Lung (tissue), 12 donors: ENCODE results near the gene RAB7B. TPM values are rescaled to one million over a fixed set of nuclear protein-coding genes. Genes with fewer than 3 reads are reported as not detected.

Experiments used
- ATAC-seq: fragments of 200-7000 bp; cut with Tn5 transposase; one replicate; pipeline ENCODE4 v1.9.1; 2020; ENCODE audit warnings: moderate number of reproducible peaks; ENCODE audit not compliant: insufficient read depth, low FRiP score
- DNase-seq, 3 donors: peaks; one replicate each; pipeline ENCODE4 v3.0.0-alpha.2; 2013 to 2017
- H3K27ac ChIP-seq, 2 donors: one replicate each; pipeline ENCODE4 v1.5.1; 2013; ENCODE audit warnings: mild to moderate bottlenecking in 2 of 2, moderate library complexity in 2 of 2, control low read depth in 1 of 2, inconsistent platforms in 1 of 2, low read depth in 1 of 2, low read length in 1 of 2
- H3K27me3 ChIP-seq, 3 donors: one replicate each; pipeline ENCODE4 v1.5.1; 2013; ENCODE audit warnings: low read length in 2 of 3; ENCODE audit not compliant: control insufficient read depth in 3 of 3, insufficient read depth in 3 of 3
- H3K36me3 ChIP-seq, 4 donors: one replicate each; pipeline ENCODE4 v1.5.1; 2013; ENCODE audit warnings: low read length in 4 of 4, mild to moderate bottlenecking in 1 of 4, moderate library complexity in 1 of 4; ENCODE audit not compliant: control insufficient read depth in 4 of 4, insufficient read depth in 4 of 4
- H3K4me1 ChIP-seq, 5 donors: one replicate each; pipeline ENCODE4 v1.5.1; 2013; ENCODE audit warnings: low read length in 5 of 5, mild to moderate bottlenecking in 2 of 5, moderate library complexity in 1 of 5; ENCODE audit not compliant: control insufficient read depth in 5 of 5, insufficient read depth in 5 of 5
- H3K4me3 ChIP-seq: one replicate; pipeline ENCODE4 v1.5.1; 2013; ENCODE audit warnings: mild to moderate bottlenecking, control low read depth, moderate library complexity
- H3K9ac ChIP-seq, 2 donors: one replicate each; pipeline ENCODE4 v1.5.1; 2013; ENCODE audit warnings: low read length in 2 of 2, control low read depth in 1 of 2; ENCODE audit not compliant: insufficient read depth in 1 of 2
- H3K9me3 ChIP-seq, 4 donors: one replicate each; pipeline ENCODE4 v1.5.1; 2013; ENCODE audit warnings: low read length in 3 of 4, mild to moderate bottlenecking in 1 of 4, moderate library complexity in 1 of 4; ENCODE audit not compliant: control insufficient read depth in 4 of 4, insufficient read depth in 3 of 4
- WGBS, 2 donors: extraction: QIAGEN DNeasy Blood & Tissue Kit; methylation state at CpG; one replicate each; pipeline ENCODE4 v1.1.7; 2013; 5-methylcytosine and 5-hydroxymethylcytosine counted together
- polyA plus RNA-seq, 2 donors: library from polyadenylated mRNA; stranded (reverse); fragments of 200-250 nt; gene quantifications; one replicate each; pipeline ENCODE4 v1.2.1, GENCODE V29; 2013
- total RNA-seq, 2 donors: library from RNA; depleted of rRNA in 1 of 2; stranded (reverse); fragments of >200 nt in 1 of 2; gene quantifications; one replicate each; pipeline ENCODE4 v1.2.1, GENCODE V29; 2014 to 2021
- TF ChIP-seq, protein P1 (sequence below): IDR thresholded peaks from 2 replicates; pipeline ENCODE4 v1.5.1; 2012; ENCODE audit warnings: mild to moderate bottlenecking; ENCODE audit errors: control extremely low read depth, extremely low read depth
- donor health status: control.
- donor health status: control.
- donor health status: Bipolar disorder and iron deficiency.
- donor health status: healthy.
- donor health status: DM: yes; HTN: yes; CAD: no.

Gene RAB7B
- total and polyA plus RNA-seq, 4 donors = 3.4 to 16.2 (median 4.4) TPM

DNA sequence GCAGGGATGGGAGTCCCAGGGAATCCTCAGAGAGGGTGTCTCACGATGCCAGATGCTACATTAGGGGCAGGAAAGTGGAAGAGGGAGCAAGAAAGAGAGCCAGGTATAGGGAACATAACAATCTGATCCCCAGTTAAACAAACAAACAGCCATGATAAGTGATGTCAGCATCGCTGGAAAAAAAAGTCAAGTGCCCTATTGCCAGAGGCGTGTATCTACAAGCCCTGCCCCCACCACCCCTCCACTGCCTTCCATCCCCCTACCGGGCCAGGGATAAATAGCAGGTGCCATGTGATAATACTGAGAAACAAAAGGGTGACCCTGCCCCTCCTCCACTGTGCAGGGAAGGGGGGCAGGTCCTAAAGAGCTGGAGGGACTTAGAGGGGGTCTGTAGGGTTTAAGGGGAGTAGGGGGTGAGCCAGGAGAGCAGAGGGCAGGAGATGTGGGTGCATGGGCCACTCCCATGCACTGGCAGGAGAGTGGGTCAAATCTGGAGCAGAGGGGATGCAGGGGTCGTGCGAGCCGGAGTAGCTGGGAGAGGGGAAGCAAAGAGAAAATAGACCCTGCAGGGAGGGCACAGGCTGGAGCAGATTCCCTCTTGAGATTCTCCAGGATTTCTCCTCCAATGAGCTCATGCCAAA is 63.4 kb downstream of the RAB7B start:
- DNase-seq (peak in 2 of 3 donors; percentile 36 to 46), ATAC-seq (no peak)
- no peak overlapping the region for H3K4me3 ChIP-seq
- no peaks in the 10 kb centered on the region for H3K9me3 ChIP-seq
- TF ChIP-seq, protein P1, sequence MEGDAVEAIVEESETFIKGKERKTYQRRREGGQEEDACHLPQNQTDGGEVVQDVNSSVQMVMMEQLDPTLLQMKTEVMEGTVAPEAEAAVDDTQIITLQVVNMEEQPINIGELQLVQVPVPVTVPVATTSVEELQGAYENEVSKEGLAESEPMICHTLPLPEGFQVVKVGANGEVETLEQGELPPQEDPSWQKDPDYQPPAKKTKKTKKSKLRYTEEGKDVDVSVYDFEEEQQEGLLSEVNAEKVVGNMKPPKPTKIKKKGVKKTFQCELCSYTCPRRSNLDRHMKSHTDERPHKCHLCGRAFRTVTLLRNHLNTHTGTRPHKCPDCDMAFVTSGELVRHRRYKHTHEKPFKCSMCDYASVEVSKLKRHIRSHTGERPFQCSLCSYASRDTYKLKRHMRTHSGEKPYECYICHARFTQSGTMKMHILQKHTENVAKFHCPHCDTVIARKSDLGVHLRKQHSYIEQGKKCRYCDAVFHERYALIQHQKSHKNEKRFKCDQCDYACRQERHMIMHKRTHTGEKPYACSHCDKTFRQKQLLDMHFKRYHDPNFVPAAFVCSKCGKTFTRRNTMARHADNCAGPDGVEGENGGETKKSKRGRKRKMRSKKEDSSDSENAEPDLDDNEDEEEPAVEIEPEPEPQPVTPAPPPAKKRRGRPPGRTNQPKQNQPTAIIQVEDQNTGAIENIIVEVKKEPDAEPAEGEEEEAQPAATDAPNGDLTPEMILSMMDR = no peak
- H3K36me3 ChIP-seq = no peaks in the 10 kb centered on the region
- no peaks in the 10 kb centered on the region for H3K27me3 ChIP-seq
- no peak overlapping the region for H3K9ac ChIP-seq
- no peak overlapping the region for H3K27ac ChIP-seq
- WGBS, 2 donors = 51 to 65% methylated on average over 7 of the region's 7 CpGs
- H3K4me1 ChIP-seq = peaks cover 0 to 16% (median 0%) of the 10 kb centered on the region in 5 donors

DNA sequence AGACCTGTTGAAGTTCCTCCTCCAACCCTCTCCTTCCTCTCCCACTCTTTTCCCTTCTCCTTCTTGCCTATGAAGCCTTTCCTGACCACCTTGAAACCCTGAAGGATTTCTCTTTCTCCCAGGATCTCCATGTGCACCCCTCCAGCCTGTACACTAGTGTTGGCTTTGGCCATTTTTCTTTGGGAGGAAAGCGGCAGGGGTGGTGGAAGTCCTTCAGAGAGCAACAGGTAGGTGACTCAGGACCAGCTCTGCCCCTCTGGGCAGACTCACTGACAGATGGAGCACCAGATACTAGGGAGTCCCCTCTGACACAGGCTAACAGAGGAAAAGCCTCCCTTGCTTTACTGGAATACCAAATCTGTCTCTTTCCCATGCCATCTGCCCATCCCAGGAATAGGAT is 64.5 kb downstream of the RAB7B start:
- TF ChIP-seq, protein P1 = no peak
- no peak overlapping the region for H3K27ac ChIP-seq
- WGBS, 2 donors = 90 to 98% methylated on average over 1 of the region's 1 CpG

DNA sequence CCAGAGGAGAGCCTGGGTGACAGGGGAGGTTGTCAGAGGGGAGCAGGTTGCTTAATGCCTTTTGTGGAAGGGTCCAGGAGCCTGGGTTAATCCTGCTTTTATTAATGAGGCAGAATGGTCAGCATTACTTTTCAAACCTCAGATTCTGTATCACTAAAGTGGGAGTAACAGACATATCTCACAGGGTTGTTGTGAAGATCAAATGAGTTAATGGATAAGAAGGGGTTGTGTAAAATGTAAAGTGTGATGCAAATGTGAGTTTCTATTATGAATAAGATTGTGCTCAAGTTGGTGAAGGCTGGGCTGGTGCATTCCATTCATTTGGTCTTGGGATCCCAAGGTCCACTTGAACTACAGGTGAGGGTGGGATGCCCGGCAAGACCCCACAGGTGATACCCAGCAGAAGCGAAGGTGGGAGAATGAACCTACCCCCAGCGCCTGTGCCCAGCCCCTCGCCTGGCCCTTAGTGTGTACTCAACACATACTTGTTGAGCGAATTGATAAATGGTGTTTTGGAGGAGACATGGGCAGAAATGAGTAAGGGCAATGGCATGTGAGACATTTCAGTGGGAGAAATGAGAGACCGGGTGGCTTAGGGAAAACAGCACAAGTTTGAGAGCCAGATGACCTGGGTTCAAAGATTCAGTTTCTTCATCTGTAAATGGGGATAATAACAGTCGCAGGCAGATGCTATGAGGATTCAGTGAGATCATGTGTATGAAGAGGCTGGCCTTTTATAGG is 66.2 kb downstream of the RAB7B start:
- ATAC-seq = no peak
- TF ChIP-seq, protein P1 = no peak
- H3K27ac ChIP-seq = peak overlapping the region in 1 of 2 donors; percentile 62

More for the DNA sequence above, 64.5 kb downstream of the RAB7B start:
- ATAC-seq = no peak
- DNase-seq = no peak
- Histone ChIP-seq H3K9me3 (no peaks in the 10 kb centered on the region), H3K4me3 (no peak overlapping the region), H3K27me3 (no peaks in the 10 kb centered on the region), H3K4me1 (peaks cover 0 to 23% (median 0%) of the 10 kb centered on the region in 5 donors), H3K36me3 (no peaks in the 10 kb centered on the region), H3K9ac (no peak overlapping the region)

More for the DNA sequence above, 66.2 kb downstream of the RAB7B start:
- no peaks in the 10 kb centered on the region for H3K36me3 ChIP-seq
- H3K9me3 ChIP-seq = no peaks in the 10 kb centered on the region
- no peak overlapping the region for H3K9ac ChIP-seq
- H3K4me3 ChIP-seq = no peak overlapping the region
- no peak for DNase-seq
- H3K27me3 ChIP-seq = no peaks in the 10 kb centered on the region
- peaks cover 0 to 26% (median 0%) of the 10 kb centered on the region in 5 donors for H3K4me1 ChIP-seq
- 71 to 93% methylated on average over 7 of the region's 7 CpGs for WGBS, 2 donors
